Measurements from ENCODE around the gene CFAP58. TPM values are rescaled to one million over a fixed set of nuclear protein-coding genes. Genes with fewer than 3 reads are reported as not detected.
A peak's percentile ranks its signal among the peaks of the same experiment; 100 is the strongest.

CFAP58 gene
- total and polyA plus RNA-seq, 4 donors = 0.01 to 0.09 (median 0.08) TPM; not detected in 1

- no peak overlapping the region for H3K9ac ChIP-seq (ENCODE audit: low read depth in 1 of 2, low read length in 2 of 2)
- DNase-seq (ENCODE audit: low spot score) = no peak
These were observed 21.2 kb upstream of the CFAP58 start for GRCh38 chr10:104332243-104333031.

DNA sequence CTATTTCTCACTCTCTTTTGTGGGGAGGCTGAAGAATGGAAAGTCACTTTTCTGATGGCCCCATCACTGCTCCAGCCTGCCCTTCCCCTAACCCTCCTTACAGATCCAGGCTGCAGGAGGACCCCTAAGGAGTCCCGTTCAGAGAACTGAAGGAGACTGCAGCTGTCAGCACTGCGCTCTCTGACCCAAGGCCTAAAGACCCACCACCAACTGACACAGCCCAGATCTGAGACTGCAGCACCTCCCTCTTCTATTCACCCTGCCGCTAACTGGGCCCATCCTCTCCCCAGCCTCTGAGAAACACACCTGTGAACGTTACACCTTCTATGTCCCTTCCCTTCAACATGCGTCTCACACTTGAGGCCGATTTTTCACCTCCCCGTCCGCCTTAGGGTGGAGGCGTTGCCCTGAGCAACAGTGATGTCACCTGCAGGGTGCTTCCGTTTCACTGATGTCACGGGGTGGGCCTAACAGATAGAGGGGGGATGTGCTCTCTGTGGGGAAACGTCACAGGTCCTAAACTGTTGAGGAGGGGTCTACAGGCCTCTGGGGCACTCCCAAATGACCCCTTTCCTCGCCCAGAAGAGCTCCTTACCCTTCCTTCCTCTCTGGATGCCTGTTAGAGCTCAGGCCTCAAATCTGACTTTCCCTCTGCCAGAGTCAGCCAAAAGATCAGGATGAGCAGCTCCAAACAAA is 20.5 kb upstream of the CFAP58 start:
- TF ChIP-seq EGR1 (IDR thresholded peaks at IDR 0.05; ENCODE audit: low read depth in 2 of 2) (no peak), SP1 (IDR thresholded peaks at IDR 0.05) (no peak), GABPA (IDR thresholded peaks at IDR 0.05 in 1 of 2, conservative IDR thresholded peaks at IDR 0.05 in 1 of 2) (no peak), JUND (IDR thresholded peaks at IDR 0.05) (no peak)
- Histone ChIP-seq H3K9me3 (ENCODE audit: control insufficient read depth in 4 of 4, low read length in 3 of 4) (no peaks in the 10 kb centered on the region), H3K4me3 (ENCODE audit: low read depth in 1 of 3, low read length in 3 of 3) (no peak overlapping the region), H3K4me1 (ENCODE audit: control insufficient read depth in 4 of 4, insufficient read depth in 4 of 4, low read length in 3 of 4) (peaks cover 5 to 30% (median 10%) of the 10 kb centered on the region in 4 donors), H3K27ac (ENCODE audit: low read depth in 1 of 2, low read length in 2 of 2) (peak overlapping the region; percentile 7 to 53), H3K9ac (ENCODE audit: low read depth in 1 of 2, low read length in 2 of 2) (no peak overlapping the region), H3K36me3 (ENCODE audit: control insufficient read depth in 4 of 4, insufficient read depth in 3 of 4, low read depth in 1 of 4, low read length in 3 of 4) (no peaks in the 10 kb centered on the region), H3K27me3 (ENCODE audit: control insufficient read depth in 4 of 4, insufficient read depth in 4 of 4, low read length in 3 of 4) (no peaks in the 10 kb centered on the region)
- DNase-seq (ENCODE audit: low spot score) = no peak
- 81% methylated on average over 13 of the region's 13 CpGs for WGBS

More at GRCh38 chr10:104332243-104333031, 21.2 kb upstream of the CFAP58 start:
- TF ChIP-seq NR2F2 (IDR thresholded peaks at IDR 0.05) (peak; percentile 51), TAF1 (conservative IDR thresholded peaks at IDR 0.05) (no peak)
- no peak overlapping the region for H3K4me3 ChIP-seq (ENCODE audit: low read depth in 1 of 3, low read length in 3 of 3)
- H3K36me3 ChIP-seq (ENCODE audit: control insufficient read depth in 4 of 4, insufficient read depth in 3 of 4, low read depth in 1 of 4, low read length in 3 of 4) = no peaks in the 10 kb centered on the region
- no peaks in the 10 kb centered on the region for H3K27me3 ChIP-seq (ENCODE audit: control insufficient read depth in 4 of 4, insufficient read depth in 4 of 4, low read length in 3 of 4)
- H3K27ac ChIP-seq (ENCODE audit: low read depth in 1 of 2, low read length in 2 of 2) = peak overlapping the region; percentile 40 to 53
- H3K9me3 ChIP-seq (ENCODE audit: control insufficient read depth in 4 of 4, low read length in 3 of 4) = no peaks in the 10 kb centered on the region
- 83% methylated on average over 11 of the region's 11 CpGs for WGBS
- peaks cover 5 to 32% (median 16%) of the 10 kb centered on the region in 4 donors for H3K4me1 ChIP-seq (ENCODE audit: control insufficient read depth in 4 of 4, insufficient read depth in 4 of 4, low read length in 3 of 4)

DNA sequence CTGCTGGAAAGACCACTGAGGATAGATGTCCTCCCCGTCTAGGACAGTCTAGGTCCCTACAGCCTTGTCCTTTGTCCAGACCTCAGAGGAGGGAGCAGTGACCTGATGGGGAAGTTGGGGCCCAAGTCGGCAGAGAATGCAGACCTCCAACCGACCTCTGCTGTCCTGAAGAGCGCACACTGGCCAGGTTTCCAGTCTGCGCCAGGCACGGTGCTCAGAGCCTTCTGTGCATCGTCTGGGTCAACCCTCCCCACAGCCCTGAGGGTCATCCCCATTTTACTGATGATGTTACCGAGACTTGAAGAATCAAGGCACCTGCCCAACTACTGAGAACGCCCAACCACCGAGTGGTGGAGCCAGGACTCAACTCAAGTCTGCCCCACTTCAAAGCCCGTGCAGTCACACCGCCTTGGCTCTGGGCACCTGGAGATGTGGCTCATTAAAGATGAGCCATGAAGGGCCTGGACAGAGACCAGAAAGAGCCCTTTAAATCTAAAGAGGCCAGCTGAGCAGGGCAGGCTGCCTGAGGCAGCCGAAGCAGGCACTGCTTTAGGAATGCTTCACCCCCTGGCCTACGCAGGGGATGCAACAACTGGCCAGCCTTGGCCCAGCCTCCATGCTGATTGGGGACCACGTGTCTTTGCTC is 19.8 kb upstream of the CFAP58 start:
- WGBS = 81% methylated on average over 15 of the region's 15 CpGs
- TF ChIP-seq, protein P1, sequence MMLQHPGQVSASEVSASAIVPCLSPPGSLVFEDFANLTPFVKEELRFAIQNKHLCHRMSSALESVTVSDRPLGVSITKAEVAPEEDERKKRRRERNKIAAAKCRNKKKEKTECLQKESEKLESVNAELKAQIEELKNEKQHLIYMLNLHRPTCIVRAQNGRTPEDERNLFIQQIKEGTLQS (IDR thresholded peaks at IDR 0.05) = no peak
- TF ChIP-seq FOXA2 (IDR thresholded peaks at IDR 0.05) = no peak
- no peak for TF ChIP-seq HNF4G (IDR thresholded peaks at IDR 0.05)
- TF ChIP-seq JUND (IDR thresholded peaks at IDR 0.05) = no peak
- no peak for TF ChIP-seq ZBTB33 (IDR thresholded peaks at IDR 0.05)
- TF ChIP-seq RAD21 (IDR thresholded peaks at IDR 0.05) = no peak
- no peak for TF ChIP-seq YY1 (IDR thresholded peaks at IDR 0.05)
- TF ChIP-seq, protein P2, sequence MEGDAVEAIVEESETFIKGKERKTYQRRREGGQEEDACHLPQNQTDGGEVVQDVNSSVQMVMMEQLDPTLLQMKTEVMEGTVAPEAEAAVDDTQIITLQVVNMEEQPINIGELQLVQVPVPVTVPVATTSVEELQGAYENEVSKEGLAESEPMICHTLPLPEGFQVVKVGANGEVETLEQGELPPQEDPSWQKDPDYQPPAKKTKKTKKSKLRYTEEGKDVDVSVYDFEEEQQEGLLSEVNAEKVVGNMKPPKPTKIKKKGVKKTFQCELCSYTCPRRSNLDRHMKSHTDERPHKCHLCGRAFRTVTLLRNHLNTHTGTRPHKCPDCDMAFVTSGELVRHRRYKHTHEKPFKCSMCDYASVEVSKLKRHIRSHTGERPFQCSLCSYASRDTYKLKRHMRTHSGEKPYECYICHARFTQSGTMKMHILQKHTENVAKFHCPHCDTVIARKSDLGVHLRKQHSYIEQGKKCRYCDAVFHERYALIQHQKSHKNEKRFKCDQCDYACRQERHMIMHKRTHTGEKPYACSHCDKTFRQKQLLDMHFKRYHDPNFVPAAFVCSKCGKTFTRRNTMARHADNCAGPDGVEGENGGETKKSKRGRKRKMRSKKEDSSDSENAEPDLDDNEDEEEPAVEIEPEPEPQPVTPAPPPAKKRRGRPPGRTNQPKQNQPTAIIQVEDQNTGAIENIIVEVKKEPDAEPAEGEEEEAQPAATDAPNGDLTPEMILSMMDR (IDR thresholded peaks at IDR 0.05; ENCODE audit: low read depth, low read length, missing input control) = no peak
- no peak for TF ChIP-seq REST (IDR thresholded peaks at IDR 0.05)
- no peak for TF ChIP-seq RXRA (IDR thresholded peaks at IDR 0.05)
- TF ChIP-seq FOXA1 (IDR thresholded peaks at IDR 0.05) = no peak
- TF ChIP-seq HNF4A (conservative IDR thresholded peaks at IDR 0.05) = no peak
- TF ChIP-seq SP1 (IDR thresholded peaks at IDR 0.05) = no peak
- TF ChIP-seq NR2F2 (IDR thresholded peaks at IDR 0.05) = no peak
- Histone ChIP-seq H3K27me3 (ENCODE audit: control insufficient read depth in 4 of 4, insufficient read depth in 4 of 4, low read length in 3 of 4) (no peaks in the 10 kb centered on the region), H3K9ac (ENCODE audit: low read depth in 1 of 2, low read length in 2 of 2) (no peak overlapping the region), H3K36me3 (ENCODE audit: control insufficient read depth in 4 of 4, insufficient read depth in 3 of 4, low read depth in 1 of 4, low read length in 3 of 4) (no peaks in the 10 kb centered on the region), H3K9me3 (ENCODE audit: control insufficient read depth in 4 of 4, low read length in 3 of 4) (no peaks in the 10 kb centered on the region), H3K4me3 (ENCODE audit: low read depth in 1 of 3, low read length in 3 of 3) (no peak overlapping the region), H3K4me1 (ENCODE audit: control insufficient read depth in 4 of 4, insufficient read depth in 4 of 4, low read length in 3 of 4) (peaks cover 5 to 28% (median 9%) of the 10 kb centered on the region in 4 donors), H3K27ac (ENCODE audit: low read depth in 1 of 2, low read length in 2 of 2) (peak overlapping the region; percentile 2 to 42)
- DNase-seq (ENCODE audit: low spot score) = no peak

Measured in liver (tissue), 9 donors.